HEK293 (cell line): ENCODE data around the gene CSTPP1.

Source experiments
- GLIS1 ChIP-seq: fragments of 450-650 bp; formaldehyde crosslinking; IDR thresholded peaks from 2 replicates; pipeline ENCODE4 v1.5.1; 2016; ENCODE audit warnings: missing biosample characterization, missing genetic modification characterization
- GLIS2 ChIP-seq: fragments of 450-650 bp; formaldehyde crosslinking; IDR thresholded peaks from 2 replicates; pipeline ENCODE4 v1.5.1; 2016; ENCODE audit warnings: missing biosample characterization, missing genetic modification characterization
- IKZF3 ChIP-seq: fragments of 450-650 bp; IDR thresholded peaks from 2 replicates; pipeline ENCODE4 v1.5.0; 2018; ENCODE audit warnings: missing biosample characterization, mild to moderate bottlenecking, missing genetic modification characterization, moderate library complexity
- WT1 ChIP-seq: fragments of 450-650 bp; formaldehyde crosslinking; IDR thresholded peaks from 2 replicates; pipeline ENCODE4 v1.5.1; 2016; ENCODE audit warnings: missing biosample characterization, missing genetic modification characterization
- ZBTB17 ChIP-seq: fragments of 450-650 bp; formaldehyde crosslinking; IDR thresholded peaks from 2 replicates; pipeline ENCODE4 v1.5.1; 2016; ENCODE audit warnings: missing biosample characterization, missing genetic modification characterization
- ZBTB20 ChIP-seq: fragments of 450-650 bp; formaldehyde crosslinking; IDR thresholded peaks from 2 replicates; pipeline ENCODE4 v1.5.1; 2016; ENCODE audit warnings: missing biosample characterization, missing genetic modification characterization
- ZBTB8A ChIP-seq: fragments of 450-650 bp; formaldehyde crosslinking; IDR thresholded peaks from 2 replicates; pipeline ENCODE4 v1.5.1; 2016; ENCODE audit warnings: missing biosample characterization, missing genetic modification characterization
- ZEB2 ChIP-seq: fragments of 450-650 bp; formaldehyde crosslinking; IDR thresholded peaks from 2 replicates; pipeline ENCODE4 v1.5.1; 2016; ENCODE audit warnings: missing biosample characterization, missing genetic modification characterization
- ZNF302 ChIP-seq: fragments of 450-650 bp; formaldehyde crosslinking; IDR thresholded peaks from 2 replicates; pipeline ENCODE4 v1.5.1; 2016; ENCODE audit warnings: missing biosample characterization, missing genetic modification characterization, low read depth
- ZNF335 ChIP-seq: fragments of 450-650 bp; formaldehyde crosslinking; conservative IDR thresholded peaks from 2 replicates; pipeline ENCODE4 v1.5.1; 2016; ENCODE audit warnings: missing biosample characterization, missing genetic modification characterization
- ZNF341 ChIP-seq: fragments of 450-650 bp; formaldehyde crosslinking; IDR thresholded peaks from 2 replicates; pipeline ENCODE4; 2016; ENCODE audit warnings: low read depth, missing biosample characterization, missing genetic modification characterization
- ZNF366 ChIP-seq: fragments of 450-650 bp; formaldehyde crosslinking; conservative IDR thresholded peaks from 2 replicates; pipeline ENCODE4 v1.5.1; 2016; ENCODE audit warnings: missing biosample characterization, missing genetic modification characterization
- ZNF433 ChIP-seq: fragments of 450-650 bp; formaldehyde crosslinking; IDR thresholded peaks from 2 replicates; pipeline ENCODE4 v1.5.1; 2016; ENCODE audit warnings: missing biosample characterization, missing genetic modification characterization, low read depth
- ZNF600 ChIP-seq: fragments of 450-650 bp; formaldehyde crosslinking; IDR thresholded peaks from 2 replicates; pipeline ENCODE4 v1.5.1; 2016; ENCODE audit warnings: missing biosample characterization, missing genetic modification characterization
- ZNF623 ChIP-seq: fragments of 450-650 bp; formaldehyde crosslinking; IDR thresholded peaks from 2 replicates; pipeline ENCODE4 v1.5.1; 2016; ENCODE audit warnings: missing biosample characterization, missing genetic modification characterization
- ZSCAN30 ChIP-seq: fragments of 450-650 bp; IDR thresholded peaks from 2 replicates; pipeline ENCODE4 v1.5.1; 2018; ENCODE audit warnings: missing biosample characterization, mild to moderate bottlenecking, missing genetic modification characterization, moderate library complexity
- ZXDB ChIP-seq: fragments of 450-650 bp; formaldehyde crosslinking; IDR thresholded peaks from 2 replicates; pipeline ENCODE4 v1.5.1; 2016; ENCODE audit warnings: missing biosample characterization, missing genetic modification characterization
- TF ChIP-seq, protein P1 (sequence below): fragments of 450-650 bp; formaldehyde crosslinking; IDR thresholded peaks from 2 replicates; pipeline ENCODE4 v1.5.1; 2016; ENCODE audit warnings: missing biosample characterization, missing genetic modification characterization, borderline replicate concordance
- TF ChIP-seq, protein P2 (sequence below): fragments of 450-650 bp; formaldehyde crosslinking; IDR thresholded peaks from 2 replicates; pipeline ENCODE4 v1.5.1; 2016; ENCODE audit warnings: missing biosample characterization, missing genetic modification characterization
- TF ChIP-seq, protein P3 (sequence below): fragments of 450-650 bp; formaldehyde crosslinking; IDR thresholded peaks from 2 replicates; pipeline ENCODE4 v1.5.1; 2016; ENCODE audit warnings: missing biosample characterization, missing genetic modification characterization
- TF ChIP-seq, protein P4 (sequence below): fragments of 450-650 bp; formaldehyde crosslinking; IDR thresholded peaks from 2 replicates; pipeline ENCODE4 v1.5.1; 2016; ENCODE audit warnings: missing biosample characterization, missing genetic modification characterization

CSTPP1 gene

DNA sequence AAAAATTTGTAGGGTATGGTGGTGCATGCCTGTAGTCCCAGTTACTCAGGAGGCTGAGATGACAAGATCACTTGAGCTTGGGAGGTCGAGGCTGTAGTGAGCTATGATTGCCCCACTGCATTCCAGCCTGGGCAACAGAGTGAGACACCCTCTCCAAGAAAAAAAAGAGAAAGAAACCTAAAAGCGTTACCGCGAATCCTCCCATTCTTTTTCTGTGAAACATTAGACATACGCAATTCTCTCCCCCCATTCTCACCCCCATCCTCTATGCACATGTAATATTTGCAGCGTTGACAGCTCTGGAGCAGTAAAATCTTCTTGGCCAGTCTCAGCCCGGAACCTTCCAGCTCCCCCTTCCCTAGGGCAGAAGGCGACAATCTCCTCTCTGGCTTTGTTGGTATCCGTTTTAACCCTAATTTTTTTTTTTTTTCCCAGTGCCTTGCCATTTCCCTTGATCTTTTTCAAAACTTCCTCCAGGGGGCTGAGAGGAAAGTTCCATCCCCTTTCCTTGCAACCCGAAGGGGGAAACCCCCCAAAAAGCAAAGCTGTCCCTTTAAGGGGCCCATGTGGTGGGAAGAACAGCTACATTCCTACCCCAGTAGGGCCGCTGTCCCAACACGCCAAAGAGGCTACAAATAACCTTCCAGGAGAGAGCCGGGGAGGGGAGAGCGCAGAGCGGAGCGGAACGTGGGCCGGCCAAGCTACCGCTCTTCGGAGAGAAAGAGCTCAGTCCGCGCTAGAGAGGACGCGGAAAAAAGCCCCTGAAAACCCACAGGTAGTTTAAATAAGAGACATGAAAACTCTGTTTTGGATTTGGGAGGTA lies 20.1 kb upstream of the CSTPP1 start (continued):
- TF ChIP-seq ZXDB = 0 out of 2 replicates have a peak, but pooled peaks have one; percentile 14
- TF ChIP-seq GLIS2 (tag by site-specific recombination) = peak; percentile 44; the same call in 1 of the 2 replicates
- TF ChIP-seq ZNF302 (tag by site-specific recombination) = no peak
- TF ChIP-seq, protein P1, sequence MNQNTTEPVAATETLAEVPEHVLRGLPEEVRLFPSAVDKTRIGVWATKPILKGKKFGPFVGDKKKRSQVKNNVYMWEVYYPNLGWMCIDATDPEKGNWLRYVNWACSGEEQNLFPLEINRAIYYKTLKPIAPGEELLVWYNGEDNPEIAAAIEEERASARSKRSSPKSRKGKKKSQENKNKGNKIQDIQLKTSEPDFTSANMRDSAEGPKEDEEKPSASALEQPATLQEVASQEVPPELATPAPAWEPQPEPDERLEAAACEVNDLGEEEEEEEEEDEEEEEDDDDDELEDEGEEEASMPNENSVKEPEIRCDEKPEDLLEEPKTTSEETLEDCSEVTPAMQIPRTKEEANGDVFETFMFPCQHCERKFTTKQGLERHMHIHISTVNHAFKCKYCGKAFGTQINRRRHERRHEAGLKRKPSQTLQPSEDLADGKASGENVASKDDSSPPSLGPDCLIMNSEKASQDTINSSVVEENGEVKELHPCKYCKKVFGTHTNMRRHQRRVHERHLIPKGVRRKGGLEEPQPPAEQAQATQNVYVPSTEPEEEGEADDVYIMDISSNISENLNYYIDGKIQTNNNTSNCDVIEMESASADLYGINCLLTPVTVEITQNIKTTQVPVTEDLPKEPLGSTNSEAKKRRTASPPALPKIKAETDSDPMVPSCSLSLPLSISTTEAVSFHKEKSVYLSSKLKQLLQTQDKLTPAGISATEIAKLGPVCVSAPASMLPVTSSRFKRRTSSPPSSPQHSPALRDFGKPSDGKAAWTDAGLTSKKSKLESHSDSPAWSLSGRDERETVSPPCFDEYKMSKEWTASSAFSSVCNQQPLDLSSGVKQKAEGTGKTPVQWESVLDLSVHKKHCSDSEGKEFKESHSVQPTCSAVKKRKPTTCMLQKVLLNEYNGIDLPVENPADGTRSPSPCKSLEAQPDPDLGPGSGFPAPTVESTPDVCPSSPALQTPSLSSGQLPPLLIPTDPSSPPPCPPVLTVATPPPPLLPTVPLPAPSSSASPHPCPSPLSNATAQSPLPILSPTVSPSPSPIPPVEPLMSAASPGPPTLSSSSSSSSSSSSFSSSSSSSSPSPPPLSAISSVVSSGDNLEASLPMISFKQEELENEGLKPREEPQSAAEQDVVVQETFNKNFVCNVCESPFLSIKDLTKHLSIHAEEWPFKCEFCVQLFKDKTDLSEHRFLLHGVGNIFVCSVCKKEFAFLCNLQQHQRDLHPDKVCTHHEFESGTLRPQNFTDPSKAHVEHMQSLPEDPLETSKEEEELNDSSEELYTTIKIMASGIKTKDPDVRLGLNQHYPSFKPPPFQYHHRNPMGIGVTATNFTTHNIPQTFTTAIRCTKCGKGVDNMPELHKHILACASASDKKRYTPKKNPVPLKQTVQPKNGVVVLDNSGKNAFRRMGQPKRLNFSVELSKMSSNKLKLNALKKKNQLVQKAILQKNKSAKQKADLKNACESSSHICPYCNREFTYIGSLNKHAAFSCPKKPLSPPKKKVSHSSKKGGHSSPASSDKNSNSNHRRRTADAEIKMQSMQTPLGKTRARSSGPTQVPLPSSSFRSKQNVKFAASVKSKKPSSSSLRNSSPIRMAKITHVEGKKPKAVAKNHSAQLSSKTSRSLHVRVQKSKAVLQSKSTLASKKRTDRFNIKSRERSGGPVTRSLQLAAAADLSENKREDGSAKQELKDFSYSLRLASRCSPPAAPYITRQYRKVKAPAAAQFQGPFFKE (tag by site-specific recombination) = no peak
- peak; percentile 21; the same call in 1 of the 2 replicates for TF ChIP-seq ZEB2
- no peak for TF ChIP-seq ZNF433
- TF ChIP-seq ZNF366 (tag by site-specific recombination) = peak; percentile 60; the same call in 1 of the 2 replicates
- TF ChIP-seq, protein P2, sequence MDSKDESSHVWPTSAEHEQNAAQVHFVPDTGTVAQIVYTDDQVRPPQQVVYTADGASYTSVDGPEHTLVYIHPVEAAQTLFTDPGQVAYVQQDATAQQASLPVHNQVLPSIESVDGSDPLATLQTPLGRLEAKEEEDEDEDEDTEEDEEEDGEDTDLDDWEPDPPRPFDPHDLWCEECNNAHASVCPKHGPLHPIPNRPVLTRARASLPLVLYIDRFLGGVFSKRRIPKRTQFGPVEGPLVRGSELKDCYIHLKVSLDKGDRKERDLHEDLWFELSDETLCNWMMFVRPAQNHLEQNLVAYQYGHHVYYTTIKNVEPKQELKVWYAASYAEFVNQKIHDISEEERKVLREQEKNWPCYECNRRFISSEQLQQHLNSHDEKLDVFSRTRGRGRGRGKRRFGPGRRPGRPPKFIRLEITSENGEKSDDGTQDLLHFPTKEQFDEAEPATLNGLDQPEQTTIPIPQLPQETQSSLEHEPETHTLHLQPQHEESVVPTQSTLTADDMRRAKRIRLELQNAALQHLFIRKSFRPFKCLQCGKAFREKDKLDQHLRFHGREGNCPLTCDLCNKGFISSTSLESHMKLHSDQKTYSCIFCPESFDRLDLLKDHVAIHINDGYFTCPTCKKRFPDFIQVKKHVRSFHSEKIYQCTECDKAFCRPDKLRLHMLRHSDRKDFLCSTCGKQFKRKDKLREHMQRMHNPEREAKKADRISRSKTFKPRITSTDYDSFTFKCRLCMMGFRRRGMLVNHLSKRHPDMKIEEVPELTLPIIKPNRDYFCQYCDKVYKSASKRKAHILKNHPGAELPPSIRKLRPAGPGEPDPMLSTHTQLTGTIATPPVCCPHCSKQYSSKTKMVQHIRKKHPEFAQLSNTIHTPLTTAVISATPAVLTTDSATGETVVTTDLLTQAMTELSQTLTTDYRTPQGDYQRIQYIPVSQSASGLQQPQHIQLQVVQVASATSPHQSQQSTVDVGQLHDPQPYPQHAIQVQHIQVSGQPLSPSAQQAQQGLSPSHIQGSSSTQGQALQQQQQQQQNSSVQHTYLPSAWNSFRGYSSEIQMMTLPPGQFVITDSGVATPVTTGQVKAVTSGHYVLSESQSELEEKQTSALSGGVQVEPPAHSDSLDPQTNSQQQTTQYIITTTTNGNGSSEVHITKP = peak; percentile 82
- TF ChIP-seq ZNF623 (tag by site-specific recombination) = no peak
- TF ChIP-seq GLIS1 = no peak
- peak; percentile 82 for TF ChIP-seq IKZF3 (tag by site-specific recombination)
- peak; percentile 54 for TF ChIP-seq ZNF335 (tag by site-specific recombination)
- TF ChIP-seq, protein P3, sequence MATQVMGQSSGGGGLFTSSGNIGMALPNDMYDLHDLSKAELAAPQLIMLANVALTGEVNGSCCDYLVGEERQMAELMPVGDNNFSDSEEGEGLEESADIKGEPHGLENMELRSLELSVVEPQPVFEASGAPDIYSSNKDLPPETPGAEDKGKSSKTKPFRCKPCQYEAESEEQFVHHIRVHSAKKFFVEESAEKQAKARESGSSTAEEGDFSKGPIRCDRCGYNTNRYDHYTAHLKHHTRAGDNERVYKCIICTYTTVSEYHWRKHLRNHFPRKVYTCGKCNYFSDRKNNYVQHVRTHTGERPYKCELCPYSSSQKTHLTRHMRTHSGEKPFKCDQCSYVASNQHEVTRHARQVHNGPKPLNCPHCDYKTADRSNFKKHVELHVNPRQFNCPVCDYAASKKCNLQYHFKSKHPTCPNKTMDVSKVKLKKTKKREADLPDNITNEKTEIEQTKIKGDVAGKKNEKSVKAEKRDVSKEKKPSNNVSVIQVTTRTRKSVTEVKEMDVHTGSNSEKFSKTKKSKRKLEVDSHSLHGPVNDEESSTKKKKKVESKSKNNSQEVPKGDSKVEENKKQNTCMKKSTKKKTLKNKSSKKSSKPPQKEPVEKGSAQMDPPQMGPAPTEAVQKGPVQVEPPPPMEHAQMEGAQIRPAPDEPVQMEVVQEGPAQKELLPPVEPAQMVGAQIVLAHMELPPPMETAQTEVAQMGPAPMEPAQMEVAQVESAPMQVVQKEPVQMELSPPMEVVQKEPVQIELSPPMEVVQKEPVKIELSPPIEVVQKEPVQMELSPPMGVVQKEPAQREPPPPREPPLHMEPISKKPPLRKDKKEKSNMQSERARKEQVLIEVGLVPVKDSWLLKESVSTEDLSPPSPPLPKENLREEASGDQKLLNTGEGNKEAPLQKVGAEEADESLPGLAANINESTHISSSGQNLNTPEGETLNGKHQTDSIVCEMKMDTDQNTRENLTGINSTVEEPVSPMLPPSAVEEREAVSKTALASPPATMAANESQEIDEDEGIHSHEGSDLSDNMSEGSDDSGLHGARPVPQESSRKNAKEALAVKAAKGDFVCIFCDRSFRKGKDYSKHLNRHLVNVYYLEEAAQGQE (tag by site-specific recombination) = peak; percentile 40; the same call in 1 of the 2 replicates
- peak; percentile 90 for TF ChIP-seq ZNF600
- peak; percentile 97 for TF ChIP-seq ZNF341
- peak; percentile 90 for TF ChIP-seq ZBTB17 (tag by site-specific recombination)
- peak; percentile 65 for TF ChIP-seq ZBTB20 (tag by site-specific recombination)
- TF ChIP-seq ZSCAN30 (tag by site-specific recombination) = peak; percentile 95
- 0 out of 2 replicates have a peak, but pooled peaks have one; percentile 37 for TF ChIP-seq ZBTB8A (tag by site-specific recombination)
- TF ChIP-seq WT1 (tag by site-specific recombination) = 0 out of 2 replicates have a peak, but pooled peaks have one; percentile 18
- TF ChIP-seq, protein P4, sequence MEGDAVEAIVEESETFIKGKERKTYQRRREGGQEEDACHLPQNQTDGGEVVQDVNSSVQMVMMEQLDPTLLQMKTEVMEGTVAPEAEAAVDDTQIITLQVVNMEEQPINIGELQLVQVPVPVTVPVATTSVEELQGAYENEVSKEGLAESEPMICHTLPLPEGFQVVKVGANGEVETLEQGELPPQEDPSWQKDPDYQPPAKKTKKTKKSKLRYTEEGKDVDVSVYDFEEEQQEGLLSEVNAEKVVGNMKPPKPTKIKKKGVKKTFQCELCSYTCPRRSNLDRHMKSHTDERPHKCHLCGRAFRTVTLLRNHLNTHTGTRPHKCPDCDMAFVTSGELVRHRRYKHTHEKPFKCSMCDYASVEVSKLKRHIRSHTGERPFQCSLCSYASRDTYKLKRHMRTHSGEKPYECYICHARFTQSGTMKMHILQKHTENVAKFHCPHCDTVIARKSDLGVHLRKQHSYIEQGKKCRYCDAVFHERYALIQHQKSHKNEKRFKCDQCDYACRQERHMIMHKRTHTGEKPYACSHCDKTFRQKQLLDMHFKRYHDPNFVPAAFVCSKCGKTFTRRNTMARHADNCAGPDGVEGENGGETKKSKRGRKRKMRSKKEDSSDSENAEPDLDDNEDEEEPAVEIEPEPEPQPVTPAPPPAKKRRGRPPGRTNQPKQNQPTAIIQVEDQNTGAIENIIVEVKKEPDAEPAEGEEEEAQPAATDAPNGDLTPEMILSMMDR = peak; percentile 53
